GM18511 (cell line): Measurements from ENCODE around the gene TMEM47.

Experiments
- ATAC-seq: cut with Tn5 transposase; IDR thresholded peaks from one replicate; pipeline ENCODE4 v1.9.1; 2021; ENCODE audit warnings: mild to moderate bottlenecking, moderate library complexity; ENCODE audit not compliant: unreplicated experiment

Gene TMEM47

GRCh38 chrX:34586346-34586911 is 70.7 kb downstream of the TMEM47 start:
- no peak for ATAC-seq

GRCh38 chrX:34585561-34585960 is 71.5 kb downstream of the TMEM47 start:
- ATAC-seq, result no peak

DNA sequence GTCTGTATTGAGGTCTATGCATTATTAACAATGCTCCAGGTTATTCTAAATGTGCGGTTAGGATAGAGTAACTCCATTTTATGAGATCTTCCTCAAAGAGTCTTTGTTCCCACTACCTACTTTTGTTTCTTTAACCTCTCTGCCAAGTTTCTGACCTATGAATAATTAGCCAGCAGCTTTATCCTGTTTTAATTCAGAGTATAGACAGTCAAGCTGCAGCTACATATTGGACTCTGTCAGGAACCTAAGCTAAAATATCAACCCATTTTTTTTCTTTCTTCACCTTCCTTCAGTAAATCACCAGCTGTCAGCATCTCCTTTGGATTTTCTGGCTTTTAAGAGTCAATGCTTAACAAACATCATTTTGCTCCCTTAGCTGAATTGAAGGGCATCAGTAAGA is 72.3 kb downstream of the TMEM47 start:
- no peak for ATAC-seq

- ATAC-seq, result no peak
Measured at GRCh38 chrX:34580069-34580468, 77.0 kb downstream of the TMEM47 start.

DNA sequence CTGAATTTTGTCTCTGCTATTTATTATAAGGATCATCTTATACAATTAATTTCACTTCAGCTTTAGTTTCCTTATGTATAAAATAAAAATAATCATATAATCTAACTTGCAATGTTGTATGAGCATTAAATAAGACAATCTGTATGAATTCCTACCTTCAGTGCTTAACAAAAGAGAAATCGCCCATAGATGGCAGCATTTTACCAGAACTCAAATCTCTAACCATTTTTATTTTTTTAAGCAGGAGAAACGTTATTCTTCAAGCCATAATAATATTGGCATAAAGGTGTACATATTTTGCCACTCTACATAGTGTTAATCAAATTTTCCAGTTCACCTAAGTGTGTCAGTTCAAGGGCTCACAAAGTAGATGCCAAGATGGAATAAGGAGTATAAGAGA is 78.8 kb downstream of the TMEM47 start:
- no peak for ATAC-seq
